ENCODE measurements around the gene ANO1. TPM values are rescaled to one million over a fixed set of nuclear protein-coding genes. Genes with fewer than 3 reads are reported as not detected.

Gene ANO1
- total RNA-seq, 1 donor from 2014 or later, result not detected

DNA sequence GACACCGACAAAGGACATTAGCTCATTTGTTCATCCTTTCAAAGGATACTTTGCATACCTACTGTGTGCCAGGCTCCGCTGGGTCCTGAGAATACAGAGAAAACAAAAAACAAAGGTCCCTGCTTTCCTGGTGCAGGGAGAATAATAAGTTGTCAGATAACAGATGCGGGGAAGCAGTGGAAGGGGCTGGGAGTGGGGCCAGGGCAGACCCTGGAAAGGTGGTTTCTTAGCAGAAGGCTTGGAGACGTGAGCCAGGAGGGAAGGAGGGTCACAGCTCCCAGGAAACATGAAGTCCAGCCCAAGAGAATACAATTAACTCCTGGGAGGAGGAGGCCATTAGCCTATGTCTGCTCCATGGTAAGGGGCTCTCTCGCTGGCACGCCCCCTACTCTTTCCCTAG lies 9.8 kb upstream of the ANO1 start:
- TF ChIP-seq, protein P1, sequence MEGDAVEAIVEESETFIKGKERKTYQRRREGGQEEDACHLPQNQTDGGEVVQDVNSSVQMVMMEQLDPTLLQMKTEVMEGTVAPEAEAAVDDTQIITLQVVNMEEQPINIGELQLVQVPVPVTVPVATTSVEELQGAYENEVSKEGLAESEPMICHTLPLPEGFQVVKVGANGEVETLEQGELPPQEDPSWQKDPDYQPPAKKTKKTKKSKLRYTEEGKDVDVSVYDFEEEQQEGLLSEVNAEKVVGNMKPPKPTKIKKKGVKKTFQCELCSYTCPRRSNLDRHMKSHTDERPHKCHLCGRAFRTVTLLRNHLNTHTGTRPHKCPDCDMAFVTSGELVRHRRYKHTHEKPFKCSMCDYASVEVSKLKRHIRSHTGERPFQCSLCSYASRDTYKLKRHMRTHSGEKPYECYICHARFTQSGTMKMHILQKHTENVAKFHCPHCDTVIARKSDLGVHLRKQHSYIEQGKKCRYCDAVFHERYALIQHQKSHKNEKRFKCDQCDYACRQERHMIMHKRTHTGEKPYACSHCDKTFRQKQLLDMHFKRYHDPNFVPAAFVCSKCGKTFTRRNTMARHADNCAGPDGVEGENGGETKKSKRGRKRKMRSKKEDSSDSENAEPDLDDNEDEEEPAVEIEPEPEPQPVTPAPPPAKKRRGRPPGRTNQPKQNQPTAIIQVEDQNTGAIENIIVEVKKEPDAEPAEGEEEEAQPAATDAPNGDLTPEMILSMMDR (IDR thresholded peaks at IDR 0.05), result no peak
- Mint-ChIP-seq H3K9me3 (ENCODE audit: unreplicated experiment) (no peaks in the 10 kb centered on the region), H3K4me3 (ENCODE audit: unreplicated experiment) (no peak overlapping the region), H3K36me3 (ENCODE audit: unreplicated experiment) (no peaks in the 10 kb centered on the region), H3K4me1 (ENCODE audit: unreplicated experiment) (peaks cover 8% of the 10 kb centered on the region), H3K27me3 (ENCODE audit: unreplicated experiment) (peaks cover 81% of the 10 kb centered on the region), H3K27ac (ENCODE audit: unreplicated experiment) (no peak overlapping the region)
- peak; percentile 48 for DNase-seq (ENCODE audit: extremely low spot score, unreplicated experiment)

DNA sequence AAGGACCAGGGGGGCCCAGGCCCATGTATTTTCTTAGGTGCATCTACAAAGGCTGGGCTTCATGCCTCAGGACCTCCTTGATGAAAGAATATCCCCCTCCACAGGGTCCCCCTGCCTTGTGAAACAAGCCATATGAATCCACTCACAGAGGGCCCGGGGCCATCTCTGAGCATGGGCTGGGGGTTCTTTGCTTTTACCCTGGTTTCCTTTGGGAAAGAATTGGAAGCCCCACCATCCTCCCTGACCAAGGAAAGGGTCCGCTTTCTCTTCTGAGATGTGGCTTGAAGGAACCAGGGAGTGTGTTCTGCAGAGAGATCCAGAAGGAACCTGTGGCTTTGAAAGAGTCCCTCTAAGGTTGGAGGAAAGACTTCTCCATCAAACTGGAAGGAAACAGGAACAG lies 9.2 kb upstream of the ANO1 start:
- H3K36me3 Mint-ChIP-seq (ENCODE audit: unreplicated experiment), result no peaks in the 10 kb centered on the region
- H3K27ac Mint-ChIP-seq (ENCODE audit: unreplicated experiment), result no peak overlapping the region
- H3K4me1 Mint-ChIP-seq (ENCODE audit: unreplicated experiment), result peaks cover 8% of the 10 kb centered on the region
- no peaks in the 10 kb centered on the region for H3K9me3 Mint-ChIP-seq (ENCODE audit: unreplicated experiment)
- H3K27me3 Mint-ChIP-seq (ENCODE audit: unreplicated experiment), result peaks cover 80% of the 10 kb centered on the region
- no peak overlapping the region for H3K4me3 Mint-ChIP-seq (ENCODE audit: unreplicated experiment)
- DNase-seq (ENCODE audit: extremely low spot score, unreplicated experiment), result peak; percentile 67
- TF ChIP-seq, protein P1 (IDR thresholded peaks at IDR 0.05), result no peak

DNA sequence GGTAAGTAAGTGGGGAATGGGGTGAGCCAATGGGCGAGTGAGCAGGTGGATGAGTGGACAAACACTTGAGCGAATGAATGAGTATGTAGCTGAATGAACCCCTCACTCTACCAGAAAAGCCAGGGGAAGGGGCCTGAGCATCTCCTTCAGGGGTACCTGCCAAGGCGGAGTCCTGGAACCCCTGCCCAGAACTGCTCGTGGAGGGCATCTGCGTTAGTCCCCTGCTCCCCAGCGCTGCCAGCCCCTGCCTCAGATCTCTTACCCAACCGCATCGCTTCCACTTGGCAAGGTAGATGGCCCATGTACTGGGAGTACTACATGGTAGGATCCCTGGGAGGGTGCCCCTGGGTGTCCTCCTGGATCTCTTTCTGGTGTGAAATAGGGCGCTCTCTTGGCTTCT lies 7.4 kb upstream of the ANO1 start:
- H3K27ac Mint-ChIP-seq (ENCODE audit: unreplicated experiment), result no peak overlapping the region
- DNase-seq (ENCODE audit: extremely low spot score, unreplicated experiment), result no peak
- H3K27me3 Mint-ChIP-seq (ENCODE audit: unreplicated experiment), result peaks cover 79% of the 10 kb centered on the region

DNA sequence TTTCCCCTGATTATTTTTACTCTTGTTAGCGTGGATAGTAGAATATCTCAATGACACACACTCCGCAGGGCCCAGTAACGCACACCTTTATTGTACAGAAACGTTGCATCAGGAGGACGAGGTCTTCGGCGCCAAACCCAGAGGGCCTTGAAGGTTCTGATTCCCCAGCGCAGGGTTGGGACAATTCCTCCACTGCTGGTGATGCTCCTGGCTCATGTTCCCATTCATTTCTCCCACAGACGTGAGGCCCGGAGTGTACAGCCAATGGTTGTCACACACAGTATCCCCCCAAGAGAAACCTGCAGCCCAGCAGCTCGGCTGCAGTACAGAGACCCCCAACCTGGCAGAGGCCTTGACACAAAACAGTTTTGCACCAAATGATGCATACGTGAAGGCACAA lies 6.1 kb upstream of the ANO1 start:
- Mint-ChIP-seq H3K9me3 (ENCODE audit: unreplicated experiment) (no peaks in the 10 kb centered on the region), H3K27ac (ENCODE audit: unreplicated experiment) (no peak overlapping the region), H3K27me3 (ENCODE audit: unreplicated experiment) (peaks cover 87% of the 10 kb centered on the region), H3K36me3 (ENCODE audit: unreplicated experiment) (no peaks in the 10 kb centered on the region), H3K4me3 (ENCODE audit: unreplicated experiment) (no peak overlapping the region), H3K4me1 (ENCODE audit: unreplicated experiment) (peaks cover 8% of the 10 kb centered on the region)
- TF ChIP-seq, protein P1 (IDR thresholded peaks at IDR 0.05), result no peak
- DNase-seq (ENCODE audit: extremely low spot score, unreplicated experiment), result no peak

More for the DNA sequence above, 7.4 kb upstream of the ANO1 start:
- H3K36me3 Mint-ChIP-seq (ENCODE audit: unreplicated experiment), result no peaks in the 10 kb centered on the region
- TF ChIP-seq, protein P1 (IDR thresholded peaks at IDR 0.05), result no peak
- H3K4me3 Mint-ChIP-seq (ENCODE audit: unreplicated experiment), result no peak overlapping the region
- H3K4me1 Mint-ChIP-seq (ENCODE audit: unreplicated experiment), result peaks cover 8% of the 10 kb centered on the region
- H3K9me3 Mint-ChIP-seq (ENCODE audit: unreplicated experiment), result no peaks in the 10 kb centered on the region

DNA sequence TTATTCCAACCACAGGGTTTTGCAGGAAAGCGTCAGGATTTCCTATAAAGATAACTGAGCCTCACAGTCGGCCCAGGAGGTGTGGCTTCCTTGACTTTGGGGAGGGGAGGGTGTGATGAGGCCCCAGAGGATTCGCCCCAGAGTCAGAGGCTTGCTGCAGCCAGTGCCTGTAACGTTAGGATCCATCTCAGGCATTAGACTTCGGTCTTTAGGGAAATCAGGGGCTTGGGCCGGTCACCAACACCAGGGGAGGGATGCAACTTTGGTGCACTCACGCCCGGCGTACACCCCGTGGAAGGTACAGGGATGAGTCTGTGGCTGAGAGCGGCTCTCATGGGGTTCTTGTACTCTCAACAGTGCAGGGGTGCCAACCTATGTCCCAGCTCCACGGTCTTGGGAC lies 5.7 kb upstream of the ANO1 start:
- Mint-ChIP-seq H3K4me3 (ENCODE audit: unreplicated experiment) (no peak overlapping the region), H3K36me3 (ENCODE audit: unreplicated experiment) (no peaks in the 10 kb centered on the region), H3K9me3 (ENCODE audit: unreplicated experiment) (no peaks in the 10 kb centered on the region), H3K27ac (ENCODE audit: unreplicated experiment) (no peak overlapping the region), H3K27me3 (ENCODE audit: unreplicated experiment) (peaks cover 88% of the 10 kb centered on the region), H3K4me1 (ENCODE audit: unreplicated experiment) (peaks cover 10% of the 10 kb centered on the region)
- TF ChIP-seq, protein P1 (IDR thresholded peaks at IDR 0.05), result no peak
- DNase-seq (ENCODE audit: extremely low spot score, unreplicated experiment), result no peak

Measured in osteocyte (in vitro differentiated cells).